ENCODE results near the gene HOXC6. TPM values are rescaled to one million over a fixed set of nuclear protein-coding genes. Genes with fewer than 3 reads are reported as not detected.

HOXC6 gene
- total and polyA plus RNA-seq, 2 of the 13 experiments (the other 11 are each of a cell fraction or from before 2014, with no cell fraction given): not detected

- TF ChIP-seq REPIN1 (CRISPR knock-in tag; IDR thresholded peaks at IDR 0.05; ENCODE audit: borderline replicate concordance, low read depth) (0 out of 2 replicates have a peak, but pooled peaks have one; percentile 30), HNRNPLL (IDR thresholded peaks at IDR 0.05; ENCODE audit: low read depth, low read length, poor library complexity, severe bottlenecking) (peak; percentile 35), SALL1 (CRISPR knock-in tag; IDR thresholded peaks at IDR 0.05) (peak; percentile 25; the same call in 1 of the 2 replicates), GATAD2A (CRISPR knock-in tag; IDR thresholded peaks at IDR 0.05) (no peak), TOPORS (CRISPR knock-in tag; IDR thresholded peaks at IDR 0.05) (no peak), SATB2 (CRISPR knock-in tag; IDR thresholded peaks at IDR 0.05) (no peak), SIX1 (CRISPR knock-in tag; IDR thresholded peaks at IDR 0.05; ENCODE audit: borderline replicate concordance) (no peak), SMC3 (IDR thresholded peaks at IDR 0.05; ENCODE audit: low read length) (peak; percentile 78), ZNF772 (CRISPR knock-in tag; IDR thresholded peaks at IDR 0.05) (no peak), SMAD1 (CRISPR knock-in tag; IDR thresholded peaks at IDR 0.05; ENCODE audit: borderline replicate concordance, low read depth) (no peak), ZMYM4 (CRISPR knock-in tag; IDR thresholded peaks at IDR 0.05) (no peak), TBX3 (IDR thresholded peaks at IDR 0.05; ENCODE audit: borderline replicate concordance) (no peak), JUND (CRISPR knock-in tag; IDR thresholded peaks at IDR 0.05) (no peak), ELF3 (CRISPR knock-in tag; IDR thresholded peaks at IDR 0.05) (peak; percentile 27; the same call in 1 of the 2 replicates), ZNF713 (CRISPR knock-in tag; IDR thresholded peaks at IDR 0.05) (no peak), GZF1 (CRISPR knock-in tag; IDR thresholded peaks at IDR 0.05) (0 out of 2 replicates have a peak, but pooled peaks have one; percentile 48)
- TF ChIP-seq, protein P1, sequence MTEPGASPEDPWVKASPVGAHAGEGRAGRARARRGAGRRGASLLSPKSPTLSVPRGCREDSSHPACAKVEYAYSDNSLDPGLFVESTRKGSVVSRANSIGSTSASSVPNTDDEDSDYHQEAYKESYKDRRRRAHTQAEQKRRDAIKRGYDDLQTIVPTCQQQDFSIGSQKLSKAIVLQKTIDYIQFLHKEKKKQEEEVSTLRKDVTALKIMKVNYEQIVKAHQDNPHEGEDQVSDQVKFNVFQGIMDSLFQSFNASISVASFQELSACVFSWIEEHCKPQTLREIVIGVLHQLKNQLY (CRISPR knock-in tag; IDR thresholded peaks at IDR 0.05): no peak
- TF ChIP-seq, protein P2, sequence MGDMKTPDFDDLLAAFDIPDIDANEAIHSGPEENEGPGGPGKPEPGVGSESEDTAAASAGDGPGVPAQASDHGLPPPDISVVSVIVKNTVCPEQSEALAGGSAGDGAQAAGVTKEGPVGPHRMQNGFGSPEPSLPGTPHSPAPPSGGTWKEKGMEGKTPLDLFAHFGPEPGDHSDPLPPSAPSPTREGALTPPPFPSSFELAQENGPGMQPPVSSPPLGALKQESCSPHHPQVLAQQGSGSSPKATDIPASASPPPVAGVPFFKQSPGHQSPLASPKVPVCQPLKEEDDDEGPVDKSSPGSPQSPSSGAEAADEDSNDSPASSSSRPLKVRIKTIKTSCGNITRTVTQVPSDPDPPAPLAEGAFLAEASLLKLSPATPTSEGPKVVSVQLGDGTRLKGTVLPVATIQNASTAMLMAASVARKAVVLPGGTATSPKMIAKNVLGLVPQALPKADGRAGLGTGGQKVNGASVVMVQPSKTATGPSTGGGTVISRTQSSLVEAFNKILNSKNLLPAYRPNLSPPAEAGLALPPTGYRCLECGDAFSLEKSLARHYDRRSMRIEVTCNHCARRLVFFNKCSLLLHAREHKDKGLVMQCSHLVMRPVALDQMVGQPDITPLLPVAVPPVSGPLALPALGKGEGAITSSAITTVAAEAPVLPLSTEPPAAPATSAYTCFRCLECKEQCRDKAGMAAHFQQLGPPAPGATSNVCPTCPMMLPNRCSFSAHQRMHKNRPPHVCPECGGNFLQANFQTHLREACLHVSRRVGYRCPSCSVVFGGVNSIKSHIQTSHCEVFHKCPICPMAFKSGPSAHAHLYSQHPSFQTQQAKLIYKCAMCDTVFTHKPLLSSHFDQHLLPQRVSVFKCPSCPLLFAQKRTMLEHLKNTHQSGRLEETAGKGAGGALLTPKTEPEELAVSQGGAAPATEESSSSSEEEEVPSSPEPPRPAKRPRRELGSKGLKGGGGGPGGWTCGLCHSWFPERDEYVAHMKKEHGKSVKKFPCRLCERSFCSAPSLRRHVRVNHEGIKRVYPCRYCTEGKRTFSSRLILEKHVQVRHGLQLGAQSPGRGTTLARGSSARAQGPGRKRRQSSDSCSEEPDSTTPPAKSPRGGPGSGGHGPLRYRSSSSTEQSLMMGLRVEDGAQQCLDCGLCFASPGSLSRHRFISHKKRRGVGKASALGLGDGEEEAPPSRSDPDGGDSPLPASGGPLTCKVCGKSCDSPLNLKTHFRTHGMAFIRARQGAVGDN (CRISPR knock-in tag; IDR thresholded peaks at IDR 0.05): peak; percentile 44
- TF ChIP-seq, protein P3, sequence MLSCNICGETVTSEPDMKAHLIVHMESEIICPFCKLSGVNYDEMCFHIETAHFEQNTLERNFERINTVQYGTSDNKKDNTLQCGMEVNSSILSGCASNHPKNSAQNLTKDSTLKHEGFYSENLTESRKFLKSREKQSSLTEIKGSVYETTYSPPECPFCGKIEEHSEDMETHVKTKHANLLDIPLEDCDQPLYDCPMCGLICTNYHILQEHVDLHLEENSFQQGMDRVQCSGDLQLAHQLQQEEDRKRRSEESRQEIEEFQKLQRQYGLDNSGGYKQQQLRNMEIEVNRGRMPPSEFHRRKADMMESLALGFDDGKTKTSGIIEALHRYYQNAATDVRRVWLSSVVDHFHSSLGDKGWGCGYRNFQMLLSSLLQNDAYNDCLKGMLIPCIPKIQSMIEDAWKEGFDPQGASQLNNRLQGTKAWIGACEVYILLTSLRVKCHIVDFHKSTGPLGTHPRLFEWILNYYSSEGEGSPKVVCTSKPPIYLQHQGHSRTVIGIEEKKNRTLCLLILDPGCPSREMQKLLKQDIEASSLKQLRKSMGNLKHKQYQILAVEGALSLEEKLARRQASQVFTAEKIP (CRISPR knock-in tag; IDR thresholded peaks at IDR 0.05; ENCODE audit: borderline replicate concordance): no peak
- TF ChIP-seq, protein P4, sequence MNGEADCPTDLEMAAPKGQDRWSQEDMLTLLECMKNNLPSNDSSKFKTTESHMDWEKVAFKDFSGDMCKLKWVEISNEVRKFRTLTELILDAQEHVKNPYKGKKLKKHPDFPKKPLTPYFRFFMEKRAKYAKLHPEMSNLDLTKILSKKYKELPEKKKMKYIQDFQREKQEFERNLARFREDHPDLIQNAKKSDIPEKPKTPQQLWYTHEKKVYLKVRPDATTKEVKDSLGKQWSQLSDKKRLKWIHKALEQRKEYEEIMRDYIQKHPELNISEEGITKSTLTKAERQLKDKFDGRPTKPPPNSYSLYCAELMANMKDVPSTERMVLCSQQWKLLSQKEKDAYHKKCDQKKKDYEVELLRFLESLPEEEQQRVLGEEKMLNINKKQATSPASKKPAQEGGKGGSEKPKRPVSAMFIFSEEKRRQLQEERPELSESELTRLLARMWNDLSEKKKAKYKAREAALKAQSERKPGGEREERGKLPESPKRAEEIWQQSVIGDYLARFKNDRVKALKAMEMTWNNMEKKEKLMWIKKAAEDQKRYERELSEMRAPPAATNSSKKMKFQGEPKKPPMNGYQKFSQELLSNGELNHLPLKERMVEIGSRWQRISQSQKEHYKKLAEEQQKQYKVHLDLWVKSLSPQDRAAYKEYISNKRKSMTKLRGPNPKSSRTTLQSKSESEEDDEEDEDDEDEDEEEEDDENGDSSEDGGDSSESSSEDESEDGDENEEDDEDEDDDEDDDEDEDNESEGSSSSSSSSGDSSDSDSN (CRISPR knock-in tag; IDR thresholded peaks at IDR 0.05): peak; percentile 34; the same call in 1 of the 2 replicates
Measured at GRCh38 chr12:54005853-54006558, 22.2 kb upstream of the HOXC6 start (continued).

Measured in HepG2 (cell line).